Esophagus muscularis mucosa (tissue), 4 donors: Measurements from ENCODE around the gene DISC1. TPM values are rescaled to one million over a fixed set of nuclear protein-coding genes. Genes with fewer than 3 reads are reported as not detected.

Experiments used
- DNase-seq: peaks from one replicate; pipeline ENCODE4 v3.0.0-alpha.2; 2017; ENCODE audit errors: extremely low spot score
- H3K27ac ChIP-seq, 4 donors: fragments of 200-600 bp; sonication (generic); replicated peaks in 1 of 4; 1 replicate in 3 of 4; 2 replicates in 1 of 4; pipeline ENCODE4 v1.5.1; 2016 to 2019; ENCODE audit warnings: mild to moderate bottlenecking in 1 of 4
- H3K27me3 ChIP-seq, 4 donors: fragments of 200-600 bp; sonication (generic); one replicate each; pipeline versions ENCODE4 v1.5.1 to v1.6.0; 2016 to 2019
- H3K36me3 ChIP-seq, 4 donors: fragments of 200-600 bp; sonication (generic); one replicate each; pipeline ENCODE4 v1.5.1; 2016 to 2019
- H3K4me1 ChIP-seq, 4 donors: fragments of 200-600 bp; sonication (generic); one replicate each; pipeline ENCODE4 v1.5.1; 2016 to 2019
- H3K4me3 ChIP-seq, 4 donors: fragments of 200-600 bp; sonication (generic); 1 replicate in 2 of 4; 2 replicates in 2 of 4; pipeline ENCODE4 v1.5.1; 2016 to 2019; ENCODE audit warnings: mild to moderate bottlenecking in 4 of 4, moderate library complexity in 1 of 4
- H3K9me3 ChIP-seq, 4 donors: fragments of 200-600 bp; sonication (generic); 1 replicate in 3 of 4; 2 replicates in 1 of 4; pipeline ENCODE4 v1.5.1; 2016 to 2019
- CTCF ChIP-seq, 3 experiments: fragments of 200-600 bp in 2 of 3; fragments of 450-650 bp in 1 of 3; sonication (generic) in 2 of 3; IDR thresholded peaks; one replicate each; pipeline ENCODE4 v1.5.1; 2017 to 2019; ENCODE audit warnings: antibody characterized with exemption in 3 of 3, mild to moderate bottlenecking in 2 of 3, moderate library complexity in 1 of 3
- EP300 ChIP-seq: sonication (generic); formaldehyde crosslinking; IDR thresholded peaks from one replicate; pipeline ENCODE4 v1.6.1; 2017; ENCODE audit warnings: antibody characterized with exemption
- POLR2A ChIP-seq: fragments of 450-650 bp; IDR thresholded peaks from one replicate; pipeline ENCODE4 v1.6.1; 2017; ENCODE audit warnings: antibody characterized with exemption, moderate library complexity, mild to moderate bottlenecking, low read depth
- POLR2AphosphoS5 ChIP-seq, 2 donors: sonication (generic); formaldehyde crosslinking; IDR thresholded peaks; one replicate each; pipeline ENCODE4 v1.6.1; 2017; ENCODE audit warnings: antibody characterized with exemption in 2 of 2
- WGBS: methylation state at CpG from one replicate; pipeline ENCODE4 v1.1.5; 2018; 5-methylcytosine and 5-hydroxymethylcytosine counted together
- intact Hi-C: fragments of 100-400 bp; cut with DNase I; formaldehyde crosslinking; loops from one replicate; pipeline ENCODE4 v1.15.1; 2023
- total RNA-seq, 4 donors: library from RNA; depleted of rRNA; stranded (reverse); fragments of >200 nt; gene quantifications; one replicate each; pipeline versions ENCODE4 v1.1.0 to v1.2.1, GENCODE V29; 2016

Gene DISC1
- total RNA-seq, 4 donors from 2014 or later = 5.3 to 6.6 (median 6.2) TPM

- intact Hi-C loops = no loop called here
- WGBS = 66% methylated on average over 9 of the region's 9 CpGs
These were observed 63.5 kb downstream of the DISC1 start for GRCh38 chr1:231690059-231690458.

GRCh38 chr1:231691618-231692259 lies 65.1 kb downstream of the DISC1 start:
- no peak overlapping the region for H3K4me3 ChIP-seq
- H3K36me3 ChIP-seq = no peaks in the 10 kb centered on the region
- TF ChIP-seq CTCF (IDR thresholded peaks at IDR 0.05) = peak; percentile 34 to 65 (median 43)
- no peak for TF ChIP-seq POLR2AphosphoS5 (IDR thresholded peaks at IDR 0.05)
- no peak for TF ChIP-seq EP300
- TF ChIP-seq POLR2A = no peak
- H3K27me3 ChIP-seq = no peaks in the 10 kb centered on the region
- WGBS = 60% methylated on average over 17 of the region's 17 CpGs
- peaks cover 8 to 25% (median 18%) of the 10 kb centered on the region in 4 donors for H3K4me1 ChIP-seq
- intact Hi-C loops = no loop called here
- H3K27ac ChIP-seq = peak overlapping the region in 1 of 4 donors; percentile 14
- peaks cover 0 to 4% (median 0%) of the 10 kb centered on the region in 4 donors for H3K9me3 ChIP-seq
- DNase-seq = no peak

More at GRCh38 chr1:231690059-231690458, 63.5 kb downstream of the DISC1 start:
- no peak overlapping the region for H3K27ac ChIP-seq
- peaks cover 8 to 17% (median 14%) of the 10 kb centered on the region in 4 donors for H3K4me1 ChIP-seq
- H3K36me3 ChIP-seq = no peaks in the 10 kb centered on the region
- no peak for TF ChIP-seq EP300
- TF ChIP-seq CTCF (IDR thresholded peaks at IDR 0.05) = no peak
- TF ChIP-seq POLR2A = no peak
- TF ChIP-seq POLR2AphosphoS5 (IDR thresholded peaks at IDR 0.05) = no peak
- DNase-seq = no peak
- H3K4me3 ChIP-seq = no peak overlapping the region
- no peaks in the 10 kb centered on the region for H3K27me3 ChIP-seq
- H3K9me3 ChIP-seq = peaks cover 0 to 12% (median 0%) of the 10 kb centered on the region in 4 donors

GRCh38 chr1:231693361-231694074 lies 66.9 kb downstream of the DISC1 start:
- TF ChIP-seq CTCF (IDR thresholded peaks at IDR 0.05) = no peak
- no peak for TF ChIP-seq POLR2AphosphoS5 (IDR thresholded peaks at IDR 0.05)
- no peak for TF ChIP-seq EP300
- TF ChIP-seq POLR2A = no peak
- Histone ChIP-seq H3K9me3 (no peaks in the 10 kb centered on the region), H3K27ac (no peak overlapping the region), H3K4me1 (peaks cover 8 to 25% (median 18%) of the 10 kb centered on the region in 4 donors), H3K36me3 (no peaks in the 10 kb centered on the region), H3K4me3 (no peak overlapping the region), H3K27me3 (no peaks in the 10 kb centered on the region)
- 87% methylated on average over 15 of the region's 18 CpGs for WGBS
- no peak for DNase-seq
- intact Hi-C loops = no loop called here

GRCh38 chr1:231694075-231694431 lies 67.5 kb downstream of the DISC1 start:
- 86% methylated on average over 7 of the region's 11 CpGs for WGBS
- H3K27ac ChIP-seq = peak overlapping the region in 2 of 4 donors; percentile 19 to 33
- H3K27me3 ChIP-seq = no peaks in the 10 kb centered on the region
- intact Hi-C loops = no loop called here
- H3K4me1 ChIP-seq = peaks cover 8 to 25% (median 18%) of the 10 kb centered on the region in 4 donors
- H3K36me3 ChIP-seq = no peaks in the 10 kb centered on the region
- H3K4me3 ChIP-seq = peak overlapping the region in 1 of 4 donors; percentile 3
- no peak for TF ChIP-seq POLR2A
- TF ChIP-seq EP300 = no peak
- TF ChIP-seq POLR2AphosphoS5 (IDR thresholded peaks at IDR 0.05) = no peak
- no peak for TF ChIP-seq CTCF (IDR thresholded peaks at IDR 0.05)
- no peaks in the 10 kb centered on the region for H3K9me3 ChIP-seq
- no peak for DNase-seq
